ENCODE measurements around the gene TMEM143.
"Not testable (repeated sequence)": the region's sequence is repeated elsewhere in the genome, so short reads cannot be mapped to it uniquely, and the experiment has no call there.

TMEM143 gene

DNA sequence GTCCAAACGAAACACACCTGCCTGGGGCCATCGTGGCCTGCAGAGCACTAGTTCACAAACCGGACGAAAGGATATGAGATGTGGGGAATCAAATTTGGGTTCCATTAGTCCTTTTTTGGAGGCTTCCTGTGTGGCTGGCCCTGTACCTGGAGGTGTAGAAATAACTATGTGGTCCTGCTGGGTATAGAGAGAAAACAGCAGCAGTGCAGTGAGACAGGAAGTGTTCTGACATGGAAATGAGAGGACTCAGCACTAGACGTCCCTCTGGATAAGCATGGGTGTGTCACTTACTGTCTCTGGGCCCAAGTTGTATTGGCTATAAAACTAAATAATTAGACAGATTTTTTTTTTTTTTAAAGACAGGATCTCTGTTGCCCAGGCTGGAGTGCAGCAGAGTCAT, 15.3 kb upstream of the TMEM143 start:
- H3K4me1 ChIP-seq, result no peaks in the 10 kb centered on the region
- no peaks in the 10 kb centered on the region for H3K27me3 ChIP-seq (ENCODE audit: low read depth)
- in situ Hi-C loops (cut with MboI; ENCODE audit: low sequenced_read_pairs), result no loop called here
- peaks cover 23% of the 10 kb centered on the region for H3K36me3 ChIP-seq (replicated peaks)
- H3K9me3 ChIP-seq, result no peaks in the 10 kb centered on the region
- no peak overlapping the region for H3K4me3 ChIP-seq
- DNase-seq (ENCODE audit: low spot score in 2 of 2), result no peak

GRCh38 chr19:48378194-48378570, 14.4 kb upstream of the TMEM143 start:
- no peak overlapping the region for H3K4me3 ChIP-seq
- peaks cover 15% of the 10 kb centered on the region for H3K36me3 ChIP-seq (replicated peaks)
- H3K9me3 ChIP-seq, result no peaks in the 10 kb centered on the region
- H3K4me1 ChIP-seq, result no peaks in the 10 kb centered on the region
- DNase-seq (ENCODE audit: low spot score in 2 of 2), result no peak
- in situ Hi-C loops (cut with MboI; ENCODE audit: low sequenced_read_pairs), result no loop called here
- no peaks in the 10 kb centered on the region for H3K27me3 ChIP-seq (ENCODE audit: low read depth)

DNA sequence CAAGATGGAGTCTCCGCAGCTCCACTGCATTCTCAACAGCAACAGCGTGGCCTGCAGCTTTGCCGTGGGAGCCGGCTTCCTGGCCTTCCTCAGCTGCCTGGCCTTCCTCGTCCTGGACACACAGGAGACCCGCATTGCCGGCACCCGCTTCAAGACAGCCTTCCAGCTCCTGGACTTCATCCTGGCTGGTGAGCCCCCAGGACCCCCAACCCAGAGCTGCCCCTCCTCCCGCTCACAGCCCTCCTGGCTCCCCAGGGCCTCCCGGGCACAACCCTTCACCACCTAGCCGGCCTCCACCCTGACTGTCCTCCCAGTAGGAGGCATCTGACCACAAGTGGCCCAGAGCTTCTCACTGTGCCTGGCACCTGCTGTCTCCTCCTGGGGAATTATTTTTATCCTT, 9.8 kb upstream of the TMEM143 start:
- no peaks in the 10 kb centered on the region for H3K9me3 ChIP-seq
- no peaks in the 10 kb centered on the region; the same call in 1 of the 2 replicates for H3K4me1 ChIP-seq
- DNase-seq (ENCODE audit: low spot score in 2 of 2), result no peak
- in situ Hi-C loops (cut with MboI; ENCODE audit: low sequenced_read_pairs), result no loop called here
- no peak overlapping the region for H3K4me3 ChIP-seq
- H3K27me3 ChIP-seq (ENCODE audit: low read depth), result no peaks in the 10 kb centered on the region
- H3K36me3 ChIP-seq (replicated peaks), result no peaks in the 10 kb centered on the region

DNA sequence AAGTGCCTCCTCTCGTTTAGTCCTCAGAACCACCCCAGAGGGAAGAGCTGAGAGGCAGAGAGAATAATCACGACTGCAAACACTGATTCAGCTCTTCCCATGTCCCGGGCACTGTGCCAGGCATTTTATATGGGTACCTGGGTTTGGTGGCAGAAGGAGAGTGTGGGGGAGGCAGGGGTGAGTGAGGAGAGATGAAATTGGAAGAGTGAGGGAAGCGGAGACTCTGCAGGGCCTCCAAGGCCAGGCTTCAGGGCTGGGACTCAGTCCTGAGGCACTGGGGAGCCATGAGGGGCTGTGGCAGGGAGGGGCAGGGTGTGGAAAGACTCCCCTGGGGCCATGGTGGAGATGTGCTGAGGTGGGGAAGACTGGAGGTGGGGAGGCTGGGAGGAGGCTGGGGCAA, 9.2 kb upstream of the TMEM143 start:
- Histone ChIP-seq H3K36me3 (replicated peaks) (no peaks in the 10 kb centered on the region), H3K27me3 (ENCODE audit: low read depth) (no peaks in the 10 kb centered on the region), H3K4me1 (no peaks in the 10 kb centered on the region; the same call in 1 of the 2 replicates), H3K4me3 (no peak overlapping the region), H3K9me3 (no peaks in the 10 kb centered on the region)
- in situ Hi-C loops (cut with MboI; ENCODE audit: low sequenced_read_pairs), result no loop called here
- peak in 1 of 2 experiments; percentile 39 for DNase-seq (ENCODE audit: low spot score in 2 of 2)

DNA sequence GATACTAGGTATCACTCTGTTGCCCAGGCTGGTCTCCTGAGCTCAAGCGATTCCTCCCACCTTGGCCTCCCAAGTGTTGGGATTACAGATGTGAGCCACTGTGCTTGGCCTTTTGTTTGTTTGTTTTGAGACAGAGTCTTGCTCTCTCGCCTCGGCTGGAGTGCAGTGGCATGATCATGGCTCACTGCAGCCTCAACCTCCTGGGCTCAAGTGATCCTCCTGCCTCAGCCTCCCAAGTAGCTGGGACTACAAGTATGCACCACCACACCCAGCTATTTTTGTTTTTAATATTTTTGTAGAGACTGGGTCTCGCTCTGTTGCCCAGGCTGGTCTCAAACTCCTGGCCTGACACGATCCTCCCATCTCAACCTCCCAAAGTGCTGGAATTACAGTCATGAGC, 8.0 kb upstream of the TMEM143 start:
- DNase-seq (ENCODE audit: low spot score in 2 of 2); H3K27me3 ChIP-seq (ENCODE audit: low read depth); H3K9me3 ChIP-seq; H3K4me1 ChIP-seq; in situ Hi-C loops (cut with MboI; ENCODE audit: low sequenced_read_pairs); H3K4me3 ChIP-seq; H3K36me3 ChIP-seq (replicated peaks): not testable (repeated sequence)

DNA sequence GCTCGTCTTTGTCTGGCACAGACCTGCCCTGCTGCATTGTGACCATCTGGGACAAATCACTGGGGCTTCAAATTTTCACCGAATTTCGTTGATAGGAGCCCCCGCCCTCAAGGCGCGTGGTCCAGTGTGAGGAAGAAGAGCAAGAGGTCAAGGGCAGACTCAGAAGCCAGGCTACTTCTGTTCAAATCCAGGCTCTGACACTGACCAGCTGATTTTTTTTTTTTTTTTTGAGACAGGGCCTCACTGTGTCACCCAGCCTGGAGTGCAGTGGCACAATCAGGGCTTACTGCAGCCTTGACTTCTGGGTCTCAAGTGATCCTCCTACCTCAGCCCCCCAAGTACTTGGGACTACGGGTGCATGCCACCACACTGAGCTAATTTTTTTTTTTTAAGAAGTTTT, 7.6 kb upstream of the TMEM143 start:
- no peak for DNase-seq (ENCODE audit: low spot score in 2 of 2)
- Histone ChIP-seq H3K27me3 (ENCODE audit: low read depth) (no peaks in the 10 kb centered on the region), H3K4me3 (no peak overlapping the region), H3K4me1 (no peaks in the 10 kb centered on the region; the same call in 1 of the 2 replicates), H3K9me3 (no peaks in the 10 kb centered on the region), H3K36me3 (replicated peaks) (no peaks in the 10 kb centered on the region)
- in situ Hi-C loops (cut with MboI; ENCODE audit: low sequenced_read_pairs), result no loop called here

- H3K27me3 ChIP-seq (ENCODE audit: low read depth), result no peaks in the 10 kb centered on the region
- H3K4me3 ChIP-seq, result no peak overlapping the region
- in situ Hi-C loops (cut with MboI; ENCODE audit: low sequenced_read_pairs), result no loop called here
- no peaks in the 10 kb centered on the region for H3K9me3 ChIP-seq
- H3K36me3 ChIP-seq (replicated peaks), result no peaks in the 10 kb centered on the region
- DNase-seq (ENCODE audit: low spot score in 2 of 2), result no peak
- H3K4me1 ChIP-seq, result no peaks in the 10 kb centered on the region; the same call in 1 of the 2 replicates
Measured at GRCh38 chr19:48370955-48371354, 7.2 kb upstream of the TMEM143 start.

- Histone ChIP-seq H3K27me3 (ENCODE audit: low read depth) (no peaks in the 10 kb centered on the region), H3K9me3 (no peaks in the 10 kb centered on the region), H3K4me1 (peaks cover 4% of the 10 kb centered on the region), H3K36me3 (replicated peaks) (no peaks in the 10 kb centered on the region), H3K4me3 (no peak overlapping the region)
- in situ Hi-C loops (cut with MboI; ENCODE audit: low sequenced_read_pairs), result no loop called here
- no peak for DNase-seq (ENCODE audit: low spot score in 2 of 2)
Measured at GRCh38 chr19:48368936-48369335, 5.2 kb upstream of the TMEM143 start.

DNA sequence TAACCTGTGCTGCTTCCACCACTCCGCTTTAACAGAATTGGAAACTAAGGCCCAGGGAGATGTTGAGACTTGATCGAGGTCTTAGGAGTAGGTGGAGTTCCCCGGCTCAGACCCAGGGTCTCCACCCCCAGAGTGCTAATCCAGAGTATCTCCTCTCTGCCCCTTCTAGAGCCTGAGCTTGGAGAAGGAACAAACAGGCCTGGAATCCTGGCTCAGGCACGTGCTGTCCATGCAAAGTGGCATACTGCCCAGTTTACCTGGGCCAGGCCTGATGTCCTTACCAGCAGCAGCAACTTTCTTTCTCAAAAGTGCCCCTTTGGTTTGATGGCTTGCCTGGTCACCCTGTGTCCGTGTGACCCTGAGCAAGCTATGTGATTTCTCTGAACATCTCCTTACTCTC, 4.1 kb upstream of the TMEM143 start:
- in situ Hi-C loops (cut with MboI; ENCODE audit: low sequenced_read_pairs), result no loop called here

GRCh38 chr19:48365602-48366001, 1.9 kb upstream of the TMEM143 start:
- H3K9me3 ChIP-seq, result no peaks in the 10 kb centered on the region
- no peaks in the 10 kb centered on the region; the same call in 1 of the 2 replicates for H3K36me3 ChIP-seq (replicated peaks)
- H3K27me3 ChIP-seq (ENCODE audit: low read depth), result no peaks in the 10 kb centered on the region
- peaks cover 14% of the 10 kb centered on the region for H3K4me1 ChIP-seq
- no peak overlapping the region for H3K4me3 ChIP-seq
- in situ Hi-C loops (cut with MboI; ENCODE audit: low sequenced_read_pairs), result no loop called here
- no peak for DNase-seq (ENCODE audit: low spot score in 2 of 2)

More for the DNA sequence above, 4.1 kb upstream of the TMEM143 start:
- Histone ChIP-seq H3K4me1 (peaks cover 11% of the 10 kb centered on the region), H3K27me3 (ENCODE audit: low read depth) (no peaks in the 10 kb centered on the region), H3K4me3 (no peak overlapping the region), H3K36me3 (replicated peaks) (no peaks in the 10 kb centered on the region), H3K9me3 (no peaks in the 10 kb centered on the region)
- no peak for DNase-seq (ENCODE audit: low spot score in 2 of 2)

- no peaks in the 10 kb centered on the region for H3K27me3 ChIP-seq (ENCODE audit: low read depth)
- H3K4me1 ChIP-seq, result peaks cover 14% of the 10 kb centered on the region
- in situ Hi-C loops (cut with MboI; ENCODE audit: low sequenced_read_pairs), result no loop called here
- no peaks in the 10 kb centered on the region for H3K9me3 ChIP-seq
- no peak for DNase-seq (ENCODE audit: low spot score in 2 of 2)
- no peaks in the 10 kb centered on the region; the same call in 1 of the 2 replicates for H3K36me3 ChIP-seq (replicated peaks)
- H3K4me3 ChIP-seq, result peak overlapping the region; percentile 5
Measured at GRCh38 chr19:48364598-48365348, 1.0 kb upstream of the TMEM143 start.

DNA sequence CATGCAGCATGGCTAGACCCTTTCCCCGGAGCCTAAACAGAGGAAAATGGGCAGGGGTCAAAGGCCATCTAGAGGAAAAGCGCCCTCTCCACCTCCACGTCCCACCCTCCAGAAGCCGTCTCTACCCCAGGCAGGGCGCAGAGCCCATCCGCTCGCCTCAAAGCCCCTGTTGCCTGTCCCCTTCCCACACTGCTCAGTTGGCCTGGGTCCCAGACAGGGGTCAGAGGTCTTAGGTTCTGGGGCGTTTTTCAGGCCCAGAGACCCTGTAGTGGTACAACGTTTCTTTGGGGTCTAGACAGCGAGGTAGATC, 285 bp downstream of the TMEM143 start:
- Histone ChIP-seq H3K4me1 (peaks cover 14% of the 10 kb centered on the region), H3K27me3 (ENCODE audit: low read depth) (no peaks in the 10 kb centered on the region), H3K4me3 (peak overlapping the region; percentile 26), H3K36me3 (replicated peaks) (no peaks in the 10 kb centered on the region; the same call in 1 of the 2 replicates), H3K9me3 (no peaks in the 10 kb centered on the region)
- in situ Hi-C loops (cut with MboI; ENCODE audit: low sequenced_read_pairs), result no loop called here
- DNase-seq (ENCODE audit: low spot score in 2 of 2), result no peak

- no peaks in the 10 kb centered on the region for H3K9me3 ChIP-seq
- H3K36me3 ChIP-seq (replicated peaks), result no peaks in the 10 kb centered on the region; the same call in 1 of the 2 replicates
- in situ Hi-C loops (cut with MboI; ENCODE audit: low sequenced_read_pairs), result no loop called here
- peaks cover 14% of the 10 kb centered on the region for H3K4me1 ChIP-seq
- peak; percentile 94 to 98 for DNase-seq (ENCODE audit: low spot score in 2 of 2)
- peak overlapping the region; percentile 26 for H3K4me3 ChIP-seq
- H3K27me3 ChIP-seq (ENCODE audit: low read depth), result no peaks in the 10 kb centered on the region
Measured at GRCh38 chr19:48362716-48363499, 832 bp downstream of the TMEM143 start.

- Histone ChIP-seq H3K9me3 (no peaks in the 10 kb centered on the region), H3K4me1 (peaks cover 14% of the 10 kb centered on the region), H3K27me3 (ENCODE audit: low read depth) (no peaks in the 10 kb centered on the region), H3K36me3 (replicated peaks) (no peaks in the 10 kb centered on the region; the same call in 1 of the 2 replicates), H3K4me3 (no peak overlapping the region)
- in situ Hi-C loops (cut with MboI; ENCODE audit: low sequenced_read_pairs), result no loop called here
- no peak for DNase-seq (ENCODE audit: low spot score in 2 of 2)
Measured at GRCh38 chr19:48361912-48362311, 1.8 kb downstream of the TMEM143 start.
